Activated naive CD8-positive, alpha-beta T cell treated with anti-CD3 and anti-CD28 coated beads, Interleukin-2, amount 50 U/mL, for 24 hours (primary cell): ENCODE results near the gene CUL3.
A peak's percentile ranks its signal among the peaks of the same experiment; 100 is the strongest.

Experiments used
- ATAC-seq: fragments of 150-1000 bp; cut with Tn5 transposase; one replicate; pipeline ENCODE4 v1.10.0; 2021
- DNase-seq: peaks from one replicate; pipeline ENCODE4 v3.0.0; 2021
- H3K27ac Mint-ChIP-seq: one replicate; pipeline ENCODE4 v1.8.0; 2021; ENCODE audit warnings: mild to moderate bottlenecking, mixed read lengths
- H3K27me3 Mint-ChIP-seq: one replicate; pipeline ENCODE4 v1.8.0; 2021; ENCODE audit warnings: mixed read lengths
- H3K36me3 Mint-ChIP-seq: one replicate; pipeline ENCODE4 v1.8.0; 2021; ENCODE audit warnings: low read depth, mixed read lengths
- H3K4me1 Mint-ChIP-seq: one replicate; pipeline ENCODE4 v1.8.0; 2021; ENCODE audit warnings: mixed read lengths
- H3K4me3 Mint-ChIP-seq: one replicate; pipeline ENCODE4 v1.8.0; 2021; ENCODE audit warnings: mild to moderate bottlenecking, moderate library complexity, mixed read lengths
- H3K9me3 Mint-ChIP-seq: one replicate; pipeline ENCODE4 v1.8.0; 2021; ENCODE audit warnings: mixed read lengths

Gene CUL3

DNA sequence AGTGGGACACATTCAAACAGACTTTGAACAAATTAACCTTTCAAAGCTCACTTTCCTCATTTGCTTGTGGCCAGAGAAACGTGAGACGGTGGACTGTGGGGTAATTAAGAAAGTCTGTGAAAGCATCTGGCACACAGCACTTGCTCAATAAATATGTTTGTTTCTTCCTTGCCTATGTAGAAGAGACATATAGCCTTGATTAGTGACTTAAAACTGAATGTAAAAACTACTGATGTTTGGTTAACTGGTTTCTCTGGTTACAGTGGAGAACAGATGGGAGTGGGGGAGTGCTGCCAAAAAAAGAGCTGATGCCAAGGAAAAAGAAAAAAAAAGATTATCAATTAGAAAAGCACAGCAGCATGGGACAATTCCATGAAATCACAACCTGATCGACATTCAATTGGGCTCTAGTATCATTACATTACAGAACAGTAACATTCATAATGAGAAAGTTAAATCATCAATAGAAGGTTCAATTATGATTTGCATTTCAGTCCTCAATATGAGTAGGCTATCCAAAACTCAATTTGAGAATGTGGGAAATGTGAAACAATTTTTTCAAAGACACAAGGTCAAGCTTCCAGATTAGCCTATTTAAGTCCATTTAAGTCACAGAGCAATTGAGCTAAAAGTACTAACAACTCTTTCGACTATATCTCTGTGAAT lies 14.7 kb downstream of the CUL3 start:
- DNase-seq, result no peak
- Mint-ChIP-seq H3K27ac (peak overlapping the region; percentile 12), H3K4me1 (peaks cover 82% of the 10 kb centered on the region), H3K27me3 (no peaks in the 10 kb centered on the region), H3K4me3 (peak overlapping the region; percentile 18), H3K9me3 (peaks cover 6% of the 10 kb centered on the region), H3K36me3 (peaks cover 25% of the 10 kb centered on the region)
- peak; percentile 66 for ATAC-seq

- ATAC-seq (no peak), DNase-seq (no peak)
- H3K4me3 Mint-ChIP-seq, result no peak overlapping the region
- peaks cover 6% of the 10 kb centered on the region for H3K9me3 Mint-ChIP-seq
- no peaks in the 10 kb centered on the region for H3K27me3 Mint-ChIP-seq
- H3K27ac Mint-ChIP-seq, result no peak overlapping the region
- H3K36me3 Mint-ChIP-seq, result peaks cover 29% of the 10 kb centered on the region
- H3K4me1 Mint-ChIP-seq, result peaks cover 82% of the 10 kb centered on the region
These were observed 15.5 kb downstream of the CUL3 start for GRCh38 chr2:224569654-224570053.

DNA sequence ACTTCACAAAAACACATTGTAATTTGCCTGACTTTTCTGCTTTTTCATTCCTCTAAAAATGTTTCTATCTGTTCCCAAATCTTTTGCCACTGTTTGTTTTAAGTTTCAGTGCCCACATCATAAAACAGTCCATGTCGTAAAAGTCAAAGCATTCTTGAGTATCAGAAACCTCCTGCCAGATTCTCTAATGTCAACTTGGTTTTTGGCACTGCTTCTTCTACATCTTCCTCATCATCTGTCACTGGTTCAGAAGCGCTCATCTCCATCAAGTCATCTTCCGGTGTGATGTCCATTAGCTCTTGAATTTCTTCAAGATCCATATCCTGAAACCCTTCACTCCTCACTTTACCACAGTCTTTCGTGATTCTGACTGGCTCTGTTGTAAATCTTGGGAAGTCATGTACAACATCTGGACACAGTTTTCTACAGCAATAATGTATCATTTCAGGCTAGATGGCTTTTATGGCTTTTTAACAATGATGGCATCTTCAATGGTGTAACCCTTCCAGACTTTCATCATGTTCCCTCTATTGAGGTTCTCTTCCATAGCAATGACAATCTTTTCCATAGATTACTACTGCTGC lies 19.6 kb downstream of the CUL3 start:
- Mint-ChIP-seq H3K9me3 (peaks cover 6% of the 10 kb centered on the region), H3K4me1 (peaks cover 66% of the 10 kb centered on the region), H3K27ac (no peak overlapping the region), H3K4me3 (no peak overlapping the region), H3K36me3 (peaks cover 32% of the 10 kb centered on the region), H3K27me3 (no peaks in the 10 kb centered on the region)
- no peak for ATAC-seq
- DNase-seq, result no peak

- H3K9me3 Mint-ChIP-seq, result peaks cover 6% of the 10 kb centered on the region
- ATAC-seq (no peak), DNase-seq (no peak)
- H3K27ac Mint-ChIP-seq, result no peak overlapping the region
- no peaks in the 10 kb centered on the region for H3K27me3 Mint-ChIP-seq
- H3K36me3 Mint-ChIP-seq, result peaks cover 30% of the 10 kb centered on the region
- H3K4me3 Mint-ChIP-seq, result no peak overlapping the region
- H3K4me1 Mint-ChIP-seq, result peaks cover 53% of the 10 kb centered on the region
These were observed 21.6 kb downstream of the CUL3 start for GRCh38 chr2:224563537-224563936.

GRCh38 chr2:224562831-224563230 lies 22.3 kb downstream of the CUL3 start:
- Mint-ChIP-seq H3K4me1 (peaks cover 54% of the 10 kb centered on the region), H3K4me3 (no peak overlapping the region), H3K36me3 (peaks cover 32% of the 10 kb centered on the region), H3K27ac (no peak overlapping the region), H3K9me3 (peaks cover 4% of the 10 kb centered on the region), H3K27me3 (no peaks in the 10 kb centered on the region)
- DNase-seq, result no peak
- no peak for ATAC-seq

- no peak overlapping the region for H3K27ac Mint-ChIP-seq
- H3K4me1 Mint-ChIP-seq, result peaks cover 48% of the 10 kb centered on the region
- DNase-seq, result no peak
- peak overlapping the region; percentile 32 for H3K4me3 Mint-ChIP-seq
- peaks cover 25% of the 10 kb centered on the region for H3K36me3 Mint-ChIP-seq
- ATAC-seq, result peak; percentile 70
- no peaks in the 10 kb centered on the region for H3K9me3 Mint-ChIP-seq
- H3K27me3 Mint-ChIP-seq, result no peaks in the 10 kb centered on the region
These were observed 23.7 kb downstream of the CUL3 start for GRCh38 chr2:224561234-224562005.

DNA sequence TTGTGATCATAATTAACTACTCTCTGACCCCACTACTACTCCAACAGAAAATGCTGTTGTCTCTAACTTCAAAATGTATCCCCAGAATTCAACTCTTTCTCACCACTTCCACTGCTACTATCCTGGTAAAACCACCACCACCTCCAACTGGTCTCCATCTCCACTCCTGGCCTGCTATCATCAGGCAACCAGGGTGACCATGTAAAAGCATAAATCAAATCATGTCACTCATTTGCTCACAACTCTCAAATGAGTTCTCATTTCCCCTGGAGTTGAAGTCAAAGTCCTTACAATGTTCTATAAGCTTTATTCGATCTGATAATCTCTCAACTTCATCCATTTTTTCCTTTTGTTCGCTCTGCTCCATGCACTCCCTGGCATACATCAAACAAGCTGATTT lies 24.6 kb downstream of the CUL3 start:
- H3K4me3 Mint-ChIP-seq, result no peak overlapping the region
- H3K4me1 Mint-ChIP-seq, result peaks cover 48% of the 10 kb centered on the region
- no peaks in the 10 kb centered on the region for H3K9me3 Mint-ChIP-seq
- H3K36me3 Mint-ChIP-seq, result peaks cover 27% of the 10 kb centered on the region
- H3K27me3 Mint-ChIP-seq, result no peaks in the 10 kb centered on the region
- H3K27ac Mint-ChIP-seq, result no peak overlapping the region
- ATAC-seq (no peak), DNase-seq (no peak)

GRCh38 chr2:224557610-224558009 lies 27.6 kb downstream of the CUL3 start:
- Mint-ChIP-seq H3K27me3 (no peaks in the 10 kb centered on the region), H3K36me3 (peaks cover 33% of the 10 kb centered on the region), H3K4me1 (peaks cover 36% of the 10 kb centered on the region), H3K27ac (no peak overlapping the region), H3K9me3 (no peaks in the 10 kb centered on the region), H3K4me3 (no peak overlapping the region)
- DNase-seq (no peak), ATAC-seq (no peak)

DNA sequence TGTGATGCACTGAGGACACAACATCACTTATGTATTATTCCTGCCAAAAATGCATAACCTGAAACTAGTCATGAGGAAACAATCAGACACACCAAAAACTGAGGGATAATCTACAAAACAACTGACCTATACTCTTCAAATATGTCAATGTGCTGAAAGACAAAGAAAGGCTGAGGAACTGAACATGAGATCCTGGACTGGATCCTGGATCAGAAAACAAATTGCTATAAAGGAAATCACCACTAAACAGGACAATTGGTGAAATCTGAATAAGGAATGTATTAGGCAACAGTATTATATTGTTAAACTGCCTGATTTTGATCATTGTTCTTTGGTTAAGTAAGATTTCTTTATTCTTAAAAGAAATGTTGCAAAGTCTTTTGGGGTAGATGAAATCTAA lies 28.8 kb downstream of the CUL3 start:
- no peak for ATAC-seq
- Mint-ChIP-seq H3K4me1 (peaks cover 34% of the 10 kb centered on the region), H3K4me3 (no peak overlapping the region), H3K27ac (no peak overlapping the region), H3K27me3 (no peaks in the 10 kb centered on the region), H3K36me3 (peaks cover 38% of the 10 kb centered on the region), H3K9me3 (no peaks in the 10 kb centered on the region)
- no peak for DNase-seq

GRCh38 chr2:224555823-224556366 lies 29.3 kb downstream of the CUL3 start:
- Mint-ChIP-seq H3K27ac (peak overlapping the region; percentile 37), H3K36me3 (peaks cover 38% of the 10 kb centered on the region), H3K27me3 (no peaks in the 10 kb centered on the region), H3K4me1 (peaks cover 34% of the 10 kb centered on the region), H3K4me3 (no peak overlapping the region), H3K9me3 (no peaks in the 10 kb centered on the region)
- DNase-seq, result no peak
- no peak for ATAC-seq

DNA sequence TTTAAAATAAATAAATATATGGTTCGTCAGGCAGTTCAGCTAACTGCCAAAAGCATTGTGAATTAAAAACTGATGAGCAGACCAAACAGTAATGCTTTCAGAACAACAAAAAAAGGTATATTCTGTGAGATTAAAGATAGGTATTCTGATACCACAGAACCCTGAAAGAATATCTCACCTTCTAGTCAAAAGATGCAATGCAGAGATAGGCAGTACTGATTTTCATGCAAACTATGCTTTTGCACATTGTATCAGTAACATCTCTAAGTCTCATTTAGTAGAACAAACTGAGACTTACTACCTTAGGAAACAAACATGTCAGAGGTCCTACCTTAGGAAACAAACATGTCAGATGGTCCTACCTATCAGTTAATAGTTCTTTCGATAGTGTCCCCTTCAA lies 32.4 kb downstream of the CUL3 start:
- no peak overlapping the region for H3K4me3 Mint-ChIP-seq
- no peaks in the 10 kb centered on the region for H3K27me3 Mint-ChIP-seq
- no peak for ATAC-seq
- no peak overlapping the region for H3K27ac Mint-ChIP-seq
- no peak for DNase-seq
- peaks cover 36% of the 10 kb centered on the region for H3K4me1 Mint-ChIP-seq
- H3K9me3 Mint-ChIP-seq, result no peaks in the 10 kb centered on the region
- H3K36me3 Mint-ChIP-seq, result peaks cover 56% of the 10 kb centered on the region

GRCh38 chr2:224551693-224552092 lies 33.5 kb downstream of the CUL3 start:
- Mint-ChIP-seq H3K9me3 (no peaks in the 10 kb centered on the region), H3K27me3 (no peaks in the 10 kb centered on the region), H3K36me3 (peaks cover 61% of the 10 kb centered on the region), H3K4me1 (peaks cover 42% of the 10 kb centered on the region), H3K4me3 (no peak overlapping the region), H3K27ac (no peak overlapping the region)
- ATAC-seq (no peak), DNase-seq (no peak)

GRCh38 chr2:224546926-224547325 lies 38.2 kb downstream of the CUL3 start:
- H3K4me3 Mint-ChIP-seq, result no peak overlapping the region
- no peak overlapping the region for H3K27ac Mint-ChIP-seq
- H3K27me3 Mint-ChIP-seq, result no peaks in the 10 kb centered on the region
- peaks cover 51% of the 10 kb centered on the region for H3K36me3 Mint-ChIP-seq
- peaks cover 38% of the 10 kb centered on the region for H3K4me1 Mint-ChIP-seq
- no peaks in the 10 kb centered on the region for H3K9me3 Mint-ChIP-seq
- no peak for ATAC-seq
- DNase-seq, result no peak

GRCh38 chr2:224545884-224546644 lies 39.1 kb downstream of the CUL3 start:
- DNase-seq, result no peak
- Mint-ChIP-seq H3K36me3 (peaks cover 55% of the 10 kb centered on the region), H3K27me3 (no peaks in the 10 kb centered on the region), H3K27ac (no peak overlapping the region), H3K9me3 (no peaks in the 10 kb centered on the region), H3K4me1 (peaks cover 45% of the 10 kb centered on the region), H3K4me3 (no peak overlapping the region)
- ATAC-seq, result no peak
